ENCODE measurements around the gene CFAP74. TPM values are rescaled to one million over a fixed set of nuclear protein-coding genes. Genes with fewer than 3 reads are reported as not detected.
A peak's percentile ranks its signal among the peaks of the same experiment; 100 is the strongest.

Gene CFAP74
- total and polyA plus RNA-seq, 9 of the 15 experiments (the other 6 are each of a cell fraction or from before 2014, with no cell fraction given): 0.03 to 0.15 (median 0.05) TPM; not detected in 6

- TF ChIP-seq SIX5 (IDR thresholded peaks at IDR 0.05; ENCODE audit: borderline replicate concordance in 1 of 2, insufficient read depth in 1 of 2, low read depth in 1 of 2, low read length in 2 of 2): no peak
- peak; percentile 59; the same call in 1 of the 2 replicates for TF ChIP-seq KLF16 (IDR thresholded peaks at IDR 0.05)
- TF ChIP-seq ZFP36 (IDR thresholded peaks at IDR 0.05; ENCODE audit: low read depth, low read length, partially characterized antibody): no peak
- TF ChIP-seq RBM25 (IDR thresholded peaks at IDR 0.05; ENCODE audit: low read depth, low read length, severe bottlenecking): no peak
- no peak for TF ChIP-seq CSDE1 (IDR thresholded peaks at IDR 0.05)
- TF ChIP-seq, protein P1, sequence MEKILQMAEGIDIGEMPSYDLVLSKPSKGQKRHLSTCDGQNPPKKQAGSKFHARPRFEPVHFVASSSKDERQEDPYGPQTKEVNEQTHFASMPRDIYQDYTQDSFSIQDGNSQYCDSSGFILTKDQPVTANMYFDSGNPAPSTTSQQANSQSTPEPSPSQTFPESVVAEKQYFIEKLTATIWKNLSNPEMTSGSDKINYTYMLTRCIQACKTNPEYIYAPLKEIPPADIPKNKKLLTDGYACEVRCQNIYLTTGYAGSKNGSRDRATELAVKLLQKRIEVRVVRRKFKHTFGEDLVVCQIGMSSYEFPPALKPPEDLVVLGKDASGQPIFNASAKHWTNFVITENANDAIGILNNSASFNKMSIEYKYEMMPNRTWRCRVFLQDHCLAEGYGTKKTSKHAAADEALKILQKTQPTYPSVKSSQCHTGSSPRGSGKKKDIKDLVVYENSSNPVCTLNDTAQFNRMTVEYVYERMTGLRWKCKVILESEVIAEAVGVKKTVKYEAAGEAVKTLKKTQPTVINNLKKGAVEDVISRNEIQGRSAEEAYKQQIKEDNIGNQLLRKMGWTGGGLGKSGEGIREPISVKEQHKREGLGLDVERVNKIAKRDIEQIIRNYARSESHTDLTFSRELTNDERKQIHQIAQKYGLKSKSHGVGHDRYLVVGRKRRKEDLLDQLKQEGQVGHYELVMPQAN (IDR thresholded peaks at IDR 0.05; ENCODE audit: borderline replicate concordance): no peak
- no peak for TF ChIP-seq MEF2D (tag; conservative IDR thresholded peaks at IDR 0.05; ENCODE audit: low read depth)
- TF ChIP-seq RBM39 (optimal IDR thresholded peaks at IDR 0.05; ENCODE audit: low read depth, low read length): no peak
- TF ChIP-seq SIRT6 (IDR thresholded peaks at IDR 0.05; ENCODE audit: low read depth, low read length): no peak
- no peak for TF ChIP-seq PYGO2 (tag; IDR thresholded peaks at IDR 0.05)
- TF ChIP-seq TRIM24 (IDR thresholded peaks at IDR 0.05): no peak
- TF ChIP-seq BRF2 (IDR thresholded peaks at IDR 0.05; ENCODE audit: borderline replicate concordance, insufficient read depth, insufficient read length): no peak
- TF ChIP-seq ZNF311 (CRISPR knock-in tag; IDR thresholded peaks at IDR 0.05): no peak
- TF ChIP-seq CREM (IDR thresholded peaks at IDR 0.05; ENCODE audit: low read depth): peak; percentile 38; the same call in 1 of the 2 replicates
- 0 out of 2 replicates have a peak, but pooled peaks have one; percentile 51 for TF ChIP-seq RB1 (IDR thresholded peaks at IDR 0.05; ENCODE audit: low read depth)
- TF ChIP-seq BRF1 (IDR thresholded peaks at IDR 0.05; ENCODE audit: borderline replicate concordance, extremely low read depth, insufficient read length): no peak
- TF ChIP-seq MBD1 (CRISPR knock-in tag; IDR thresholded peaks at IDR 0.05): no peak
- no peak for TF ChIP-seq NCOA4 (IDR thresholded peaks at IDR 0.05; ENCODE audit: partially characterized antibody)
- no peak for TF ChIP-seq DDX20 (tag; IDR thresholded peaks at IDR 0.05; ENCODE audit: low read depth)
- TF ChIP-seq KAT8 (IDR thresholded peaks at IDR 0.05; ENCODE audit: low read depth): no peak
- TF ChIP-seq MTF1 (CRISPR knock-in tag; IDR thresholded peaks at IDR 0.05; ENCODE audit: borderline replicate concordance): no peak
- no peak for TF ChIP-seq ZNF184 (CRISPR knock-in tag; IDR thresholded peaks at IDR 0.05)
- no peak for TF ChIP-seq ZFP30 (CRISPR knock-in tag; IDR thresholded peaks at IDR 0.05; ENCODE audit: borderline replicate concordance)
- TF ChIP-seq ZNF165 (CRISPR knock-in tag; IDR thresholded peaks at IDR 0.05; ENCODE audit: borderline replicate concordance): no peak
- peak in 1 of 2 experiments; percentile 80; a peak in 1 of 4 replicates for TF ChIP-seq TEAD1 (CRISPR knock-in tag; IDR thresholded peaks at IDR 0.05)
- TF ChIP-seq HLTF (IDR thresholded peaks at IDR 0.05): no peak
Observed at GRCh38 chr1:1959840-1960479, 43.6 kb downstream of the CFAP74 start (continued).
